Erythroblast (primary cell): Measurements from ENCODE around the gene KIF20B.

Source experiments
- GATA1 ChIP-seq: IDR thresholded peaks from 2 replicates; pipeline ENCODE4 v1.6.1; 2011; ENCODE audit warnings: low read depth, mild to moderate bottlenecking, control low read depth, low read length, moderate library complexity
- POLR2A ChIP-seq: IDR thresholded peaks from 2 replicates; pipeline ENCODE4 v1.6.1; 2011; ENCODE audit warnings: mild to moderate bottlenecking, low read length

GRCh38 chr10:89741126-89741762, 39.9 kb downstream of the KIF20B start:
- TF ChIP-seq POLR2A (no peak), GATA1 (no peak)
